HCT116 (cell line): Measurements from ENCODE around the gene CEP20. TPM values are rescaled to one million over a fixed set of nuclear protein-coding genes. Genes with fewer than 3 reads are reported as not detected.

Experiments used
- ATAC-seq: fragments of 200-7000 bp; cut with Tn5 transposase; 2 replicates; pipeline ENCODE4 v1.9.1; 2020; ENCODE audit warnings: mild to moderate bottlenecking, moderate library complexity
- BruUV-seq: library from RNA; stranded (reverse); fragments of 400-500 nt; replicated peaks from 2 replicates; lab custom pipeline; 2021; lab: Mats Ljungman, UMichigan
- CTCF ChIA-PET: fragments of 300-600 bp; sonication (Branson Sonifier 250); formaldehyde crosslinking; loops from one replicate; lab custom pipeline; 2021; ENCODE audit warnings: antibody characterized with exemption; lab: Charles Lee
- POLR2A ChIA-PET: fragments of 300-600, 350-600 bp; sonication (Branson Sonifier 250); formaldehyde crosslinking; loops from one replicate; lab custom pipeline; 2021; ENCODE audit warnings: antibody characterized with exemption; lab: Charles Lee
- RAD21 ChIA-PET, 2 experiments: fragments of 300-600 bp; sonication (Branson Sonifier 250); formaldehyde crosslinking; loops; one replicate each; lab custom pipeline; 2023; ENCODE audit warnings: low total read pairs in 2 of 2; ENCODE audit not compliant: uncharacterized antibody in 2 of 2, unreplicated experiment in 2 of 2, low non-redundant PET in 1 of 2; lab: Charles Lee
- DNase-seq: peaks from one replicate; pipeline ENCODE4 v3.0.0-alpha.2; 2010; ENCODE audit warnings: low read depth, low spot score
- H2AFZ ChIP-seq: fragments of 200-600 bp; shearing (Covaris generic), sonication (generic); 2 replicates; pipeline ENCODE4 v1.6.1; 2017; ENCODE audit warnings: low read depth, mixed run types, mixed read lengths, antibody characterized with exemption, low read length; ENCODE audit not compliant: poor library complexity, severe bottlenecking
- H3K27ac ChIP-seq: 2 replicates; pipeline ENCODE4 v1.5.1; 2012; ENCODE audit warnings: low read depth, low read length
- H3K27me3 ChIP-seq: fragments of 200-600 bp; sonication (generic); 2 replicates; pipeline ENCODE4 v1.6.1; 2016; ENCODE audit warnings: mixed run types, low read length, mixed read lengths; ENCODE audit not compliant: insufficient read depth
- H3K36me3 ChIP-seq, 2 experiments: fragments of 200-500 bp in 1 of 2; fragments of 200-600 bp in 1 of 2; sonication (Bioruptor generic) in 1 of 2; sonication (generic) in 1 of 2; 2 replicates each; pipeline versions ENCODE4 v1.5.1 to v1.6.1; 2014 to 2016; ENCODE audit warnings: low read length in 2 of 2, inconsistent platforms in 1 of 2, mixed read lengths in 1 of 2, mixed run types in 1 of 2; ENCODE audit not compliant: insufficient read depth in 2 of 2, control insufficient read depth in 1 of 2
- H3K4me1 ChIP-seq, 2 experiments: fragments of 200-600 bp in 1 of 2; sonication (generic) in 1 of 2; 2 replicates each; pipeline versions ENCODE4 v1.5.1 to v1.6.1; 2012 to 2017; ENCODE audit warnings: low read length in 2 of 2, inconsistent platforms in 1 of 2, mild to moderate bottlenecking in 1 of 2, mixed read lengths in 1 of 2, mixed run types in 1 of 2, moderate library complexity in 1 of 2; ENCODE audit not compliant: insufficient read depth in 2 of 2, control insufficient read depth in 1 of 2
- H3K4me2 ChIP-seq: fragments of 200-600 bp; sonication (generic); 2 replicates; pipeline ENCODE4 v1.6.1; 2017; ENCODE audit warnings: mixed run types, low read length, mixed read lengths
- H3K4me3 ChIP-seq, 2 experiments: fragments of 200-600 bp in 1 of 2; sonication (generic) in 1 of 2; replicated peaks in 1 of 2; 2 replicates each; pipeline ENCODE4 v1.5.1; 2011 to 2016; ENCODE audit warnings: low read length in 2 of 2, control low read depth in 1 of 2, low read depth in 1 of 2, mild to moderate bottlenecking in 1 of 2, mixed read lengths in 1 of 2, mixed run types in 1 of 2
- H3K79me2 ChIP-seq: fragments of 200-600 bp; sonication (generic); 2 replicates; pipeline ENCODE4 v1.6.1; 2017; ENCODE audit warnings: mild to moderate bottlenecking, mixed run types, low read length, moderate library complexity, mixed read lengths; ENCODE audit not compliant: insufficient read depth
- H3K9ac ChIP-seq: fragments of 200-600 bp; sonication (generic); 2 replicates; pipeline ENCODE4 v1.6.1; 2016; ENCODE audit warnings: low read length, mixed read lengths
- H3K9me2 ChIP-seq: fragments of 200-600 bp; sonication (generic), shearing (Covaris generic); 2 replicates; pipeline ENCODE4 v1.6.1; 2017; ENCODE audit warnings: mixed run types, mild to moderate bottlenecking, moderate library complexity; ENCODE audit not compliant: insufficient read depth
- H3K9me3 ChIP-seq, 2 experiments: fragments of 200-500 bp in 1 of 2; fragments of 200-600 bp in 1 of 2; sonication (Bioruptor generic) in 1 of 2; sonication (generic) in 1 of 2; 2 replicates each; pipeline ENCODE4 v1.6.1; 2014 to 2017; ENCODE audit warnings: low read length in 2 of 2, mixed read lengths in 2 of 2, inconsistent platforms in 1 of 2, low read depth in 1 of 2, mild to moderate bottlenecking in 1 of 2, mixed run types in 1 of 2, moderate library complexity in 1 of 2; ENCODE audit not compliant: control insufficient read depth in 1 of 2, insufficient read depth in 1 of 2
- H4K20me1 ChIP-seq: fragments of 200-600 bp; sonication (generic), shearing (Covaris generic); 2 replicates; pipeline ENCODE4 v1.6.1; 2017; ENCODE audit warnings: mixed run types, mild to moderate bottlenecking, moderate library complexity; ENCODE audit not compliant: insufficient read depth
- CBX3 ChIP-seq: IDR thresholded peaks from 2 replicates; pipeline ENCODE4 v1.6.1; 2012; ENCODE audit warnings: low read depth
- EGR1 ChIP-seq: IDR thresholded peaks from 2 replicates; pipeline ENCODE4 v1.6.1; 2012; ENCODE audit warnings: low read depth
- ELF1 ChIP-seq: IDR thresholded peaks from 2 replicates; pipeline ENCODE4 v1.6.1; 2012; ENCODE audit warnings: low read depth, borderline replicate concordance
- EZH2 ChIP-seq: fragments of 200-600 bp; sonication (generic); IDR thresholded peaks from 2 replicates; pipeline ENCODE4 v1.6.1; 2017; ENCODE audit warnings: antibody characterized with exemption, mixed run types
- EZH2phosphoT487 ChIP-seq: fragments of 200-600 bp; IDR thresholded peaks from 2 replicates; pipeline ENCODE4 v1.6.1; 2018; ENCODE audit warnings: antibody characterized with exemption, borderline replicate concordance
- FOSL1 ChIP-seq: IDR thresholded peaks from 2 replicates; pipeline ENCODE4 v1.6.1; 2012; ENCODE audit warnings: low read depth
- JUND ChIP-seq: IDR thresholded peaks from 2 replicates; pipeline ENCODE4 v1.6.1; 2012
- POLR2A ChIP-seq: IDR thresholded peaks from 2 replicates; pipeline ENCODE4 v1.7.0; 2011; ENCODE audit warnings: borderline replicate concordance; ENCODE audit not compliant: insufficient read depth, insufficient read length; ENCODE audit errors: extremely low read depth
- POLR2AphosphoS5 ChIP-seq: IDR thresholded peaks from 2 replicates; pipeline ENCODE4 v1.6.1; 2011; ENCODE audit warnings: mild to moderate bottlenecking, low read depth, low read length, moderate library complexity
- RAD21 ChIP-seq: IDR thresholded peaks from 2 replicates; pipeline ENCODE4 v1.6.1; 2012; ENCODE audit warnings: low read depth, mild to moderate bottlenecking
- SIN3A ChIP-seq: IDR thresholded peaks from 2 replicates; pipeline ENCODE4 v1.6.1; 2012; ENCODE audit warnings: low read depth
- SP1 ChIP-seq: IDR thresholded peaks from 2 replicates; pipeline ENCODE4 v1.6.1; 2012; ENCODE audit warnings: low read depth
- SRF ChIP-seq: IDR thresholded peaks from 2 replicates; pipeline ENCODE4 v1.6.1; 2012; ENCODE audit warnings: low read depth
- YY1 ChIP-seq: IDR thresholded peaks from 2 replicates; pipeline ENCODE4 v1.6.1; 2011; ENCODE audit warnings: low read length, low read depth, moderate library complexity, mild to moderate bottlenecking; ENCODE audit not compliant: insufficient replicate concordance; ENCODE audit errors: extremely low read depth
- ZFX ChIP-seq: fragments of 450-650 bp; IDR thresholded peaks from 2 replicates; pipeline ENCODE4 v1.6.1; 2017
- ZNF274 ChIP-seq: fragments of 200-500 bp; sonication (Bioruptor generic); IDR thresholded peaks from 2 replicates; pipeline ENCODE4 v1.6.1; 2014; ENCODE audit warnings: mild to moderate bottlenecking, low read depth, low read length, inconsistent platforms
- intact Hi-C: fragments of 100-400 bp; cut with micrococcal nuclease; formaldehyde crosslinking; loops from 2 replicates; pipeline ENCODE4 v1.10.0; 2022
- total RNA-seq: library from RNA; stranded (reverse); gene quantifications from one replicate; pipeline ENCODE4 v1.2.1, GENCODE V29; 2021; ENCODE audit not compliant: unreplicated experiment
- TF ChIP-seq, protein P1 (sequence below): IDR thresholded peaks from 2 replicates; pipeline ENCODE4 v1.6.1; 2012; ENCODE audit warnings: low read depth
- TF ChIP-seq, protein P2 (sequence below): IDR thresholded peaks from 2 replicates; pipeline ENCODE4 v1.6.1; 2012
- TF ChIP-seq, protein P3 (sequence below), 3 experiments: fragments of 200-600 bp in 1 of 3; sonication (generic) in 1 of 3; IDR thresholded peaks in 2 of 3; conservative IDR thresholded peaks in 1 of 3; 2 replicates each; pipeline ENCODE4 v1.5.1; 2012 to 2017; ENCODE audit warnings: low read depth in 2 of 3, low read length in 2 of 3, antibody characterized with exemption in 1 of 3, borderline replicate concordance in 1 of 3, control low read depth in 1 of 3, mild to moderate bottlenecking in 1 of 3, mixed read lengths in 1 of 3, mixed run types in 1 of 3, moderate library complexity in 1 of 3; ENCODE audit not compliant: insufficient read depth in 1 of 3
- TF ChIP-seq, protein P4 (sequence below): IDR thresholded peaks from 2 replicates; pipeline ENCODE4 v1.6.1; 2012

CEP20 gene
- total RNA-seq, 1 experiment from 2014 or later, result 67.7 TPM

DNA sequence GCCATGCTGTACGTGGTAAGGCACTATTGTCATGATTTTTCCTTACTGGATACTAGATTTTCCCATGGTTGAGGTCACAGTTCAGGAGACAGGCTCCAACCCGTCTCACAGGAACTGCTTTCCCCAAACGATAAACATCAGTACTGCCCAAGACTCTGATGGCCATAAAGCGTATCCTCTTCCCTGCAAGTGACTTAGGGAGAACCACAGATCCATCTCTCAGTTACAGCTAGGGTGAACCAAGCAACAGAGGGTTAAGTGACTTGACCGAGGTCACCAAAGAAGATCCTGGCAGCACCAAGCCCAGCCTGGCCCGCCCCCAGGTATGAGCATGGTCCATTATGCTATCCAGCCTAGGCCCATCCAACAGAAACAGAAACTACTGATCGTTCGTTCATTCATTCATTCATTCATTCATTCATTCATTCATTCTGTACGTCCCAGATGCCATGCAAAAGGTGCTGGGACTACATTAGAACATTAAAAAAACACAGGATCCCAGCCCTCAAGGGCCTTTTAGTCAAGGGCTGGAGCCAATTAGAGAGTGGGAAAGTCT lies 62.6 kb downstream of the CEP20 start:
- ATAC-seq, result no peak
- Histone ChIP-seq H3K27me3 (no peaks in the 10 kb centered on the region), H3K27ac (no peak overlapping the region), H3K9me2 (no peaks in the 10 kb centered on the region), H3K4me2 (no peak overlapping the region), H2AFZ (no peak overlapping the region), H3K9me3 (no peaks in the 10 kb centered on the region), H3K36me3 (no peaks in the 10 kb centered on the region), H3K4me3 (no peak overlapping the region), H3K4me1 (no peaks in the 10 kb centered on the region), H3K79me2 (no peaks in the 10 kb centered on the region), H3K9ac (no peak overlapping the region), H4K20me1 (no peaks in the 10 kb centered on the region)
- TF ChIP-seq EZH2phosphoT487 (no peak), JUND (no peak), EZH2 (no peak), EGR1 (no peak), SRF (no peak), ZFX (no peak), SIN3A (no peak), POLR2AphosphoS5 (no peak), CBX3 (no peak), RAD21 (no peak), YY1 (no peak), FOSL1 (no peak), ELF1 (no peak), POLR2A (no peak), ZNF274 (no peak), SP1 (no peak)
- TF ChIP-seq, protein P1, sequence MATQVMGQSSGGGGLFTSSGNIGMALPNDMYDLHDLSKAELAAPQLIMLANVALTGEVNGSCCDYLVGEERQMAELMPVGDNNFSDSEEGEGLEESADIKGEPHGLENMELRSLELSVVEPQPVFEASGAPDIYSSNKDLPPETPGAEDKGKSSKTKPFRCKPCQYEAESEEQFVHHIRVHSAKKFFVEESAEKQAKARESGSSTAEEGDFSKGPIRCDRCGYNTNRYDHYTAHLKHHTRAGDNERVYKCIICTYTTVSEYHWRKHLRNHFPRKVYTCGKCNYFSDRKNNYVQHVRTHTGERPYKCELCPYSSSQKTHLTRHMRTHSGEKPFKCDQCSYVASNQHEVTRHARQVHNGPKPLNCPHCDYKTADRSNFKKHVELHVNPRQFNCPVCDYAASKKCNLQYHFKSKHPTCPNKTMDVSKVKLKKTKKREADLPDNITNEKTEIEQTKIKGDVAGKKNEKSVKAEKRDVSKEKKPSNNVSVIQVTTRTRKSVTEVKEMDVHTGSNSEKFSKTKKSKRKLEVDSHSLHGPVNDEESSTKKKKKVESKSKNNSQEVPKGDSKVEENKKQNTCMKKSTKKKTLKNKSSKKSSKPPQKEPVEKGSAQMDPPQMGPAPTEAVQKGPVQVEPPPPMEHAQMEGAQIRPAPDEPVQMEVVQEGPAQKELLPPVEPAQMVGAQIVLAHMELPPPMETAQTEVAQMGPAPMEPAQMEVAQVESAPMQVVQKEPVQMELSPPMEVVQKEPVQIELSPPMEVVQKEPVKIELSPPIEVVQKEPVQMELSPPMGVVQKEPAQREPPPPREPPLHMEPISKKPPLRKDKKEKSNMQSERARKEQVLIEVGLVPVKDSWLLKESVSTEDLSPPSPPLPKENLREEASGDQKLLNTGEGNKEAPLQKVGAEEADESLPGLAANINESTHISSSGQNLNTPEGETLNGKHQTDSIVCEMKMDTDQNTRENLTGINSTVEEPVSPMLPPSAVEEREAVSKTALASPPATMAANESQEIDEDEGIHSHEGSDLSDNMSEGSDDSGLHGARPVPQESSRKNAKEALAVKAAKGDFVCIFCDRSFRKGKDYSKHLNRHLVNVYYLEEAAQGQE, result no peak
- TF ChIP-seq, protein P2, sequence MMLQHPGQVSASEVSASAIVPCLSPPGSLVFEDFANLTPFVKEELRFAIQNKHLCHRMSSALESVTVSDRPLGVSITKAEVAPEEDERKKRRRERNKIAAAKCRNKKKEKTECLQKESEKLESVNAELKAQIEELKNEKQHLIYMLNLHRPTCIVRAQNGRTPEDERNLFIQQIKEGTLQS, result no peak
- TF ChIP-seq, protein P3, sequence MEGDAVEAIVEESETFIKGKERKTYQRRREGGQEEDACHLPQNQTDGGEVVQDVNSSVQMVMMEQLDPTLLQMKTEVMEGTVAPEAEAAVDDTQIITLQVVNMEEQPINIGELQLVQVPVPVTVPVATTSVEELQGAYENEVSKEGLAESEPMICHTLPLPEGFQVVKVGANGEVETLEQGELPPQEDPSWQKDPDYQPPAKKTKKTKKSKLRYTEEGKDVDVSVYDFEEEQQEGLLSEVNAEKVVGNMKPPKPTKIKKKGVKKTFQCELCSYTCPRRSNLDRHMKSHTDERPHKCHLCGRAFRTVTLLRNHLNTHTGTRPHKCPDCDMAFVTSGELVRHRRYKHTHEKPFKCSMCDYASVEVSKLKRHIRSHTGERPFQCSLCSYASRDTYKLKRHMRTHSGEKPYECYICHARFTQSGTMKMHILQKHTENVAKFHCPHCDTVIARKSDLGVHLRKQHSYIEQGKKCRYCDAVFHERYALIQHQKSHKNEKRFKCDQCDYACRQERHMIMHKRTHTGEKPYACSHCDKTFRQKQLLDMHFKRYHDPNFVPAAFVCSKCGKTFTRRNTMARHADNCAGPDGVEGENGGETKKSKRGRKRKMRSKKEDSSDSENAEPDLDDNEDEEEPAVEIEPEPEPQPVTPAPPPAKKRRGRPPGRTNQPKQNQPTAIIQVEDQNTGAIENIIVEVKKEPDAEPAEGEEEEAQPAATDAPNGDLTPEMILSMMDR (IDR thresholded peaks at IDR 0.05 in 2 of 3, conservative IDR thresholded peaks at IDR 0.05 in 1 of 3; ENCODE audit: borderline replicate concordance in 1 of 3, insufficient read depth in 1 of 3, low read depth in 2 of 3, low read length in 2 of 3), result no peak
- TF ChIP-seq, protein P4, sequence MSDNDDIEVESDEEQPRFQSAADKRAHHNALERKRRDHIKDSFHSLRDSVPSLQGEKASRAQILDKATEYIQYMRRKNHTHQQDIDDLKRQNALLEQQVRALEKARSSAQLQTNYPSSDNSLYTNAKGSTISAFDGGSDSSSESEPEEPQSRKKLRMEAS, result no peak
- no peak for DNase-seq
- RAD21 ChIA-PET, result no interaction called here
- BruUV-seq, result no TSS peak
- CTCF ChIA-PET, result no interaction called here
- POLR2A ChIA-PET, result no interaction called here
- intact Hi-C loops, result no loop called here
